HG02938 (cell line): ENCODE data around the gene KRTAP1-1.
"Not testable (repeated sequence)": the region's sequence is repeated elsewhere in the genome, so short reads cannot be mapped to it uniquely, and the experiment has no call there.

Experiments
- ATAC-seq: cut with Tn5 transposase; IDR thresholded peaks from one replicate; pipeline ENCODE4 v1.9.1; 2021; ENCODE audit warnings: mild to moderate bottlenecking, moderate library complexity; ENCODE audit not compliant: unreplicated experiment

KRTAP1-1 gene

GRCh38 chr17:41057547-41057946, 16.3 kb upstream of the KRTAP1-1 start:
- ATAC-seq, result no peak

- ATAC-seq, result not testable (repeated sequence)
Observed at GRCh38 chr17:41055130-41055529, 13.9 kb upstream of the KRTAP1-1 start, which contains the start of gene KRTAP2-2. TSS of gene KRTAP2-2 (minus strand) at chr17:41055230. CDS start at chr17:41055211, 19 bp downstream.

- not testable (repeated sequence) for ATAC-seq
Observed at GRCh38 chr17:41054556-41054955, 13.3 kb upstream of the KRTAP1-1 start.

DNA sequence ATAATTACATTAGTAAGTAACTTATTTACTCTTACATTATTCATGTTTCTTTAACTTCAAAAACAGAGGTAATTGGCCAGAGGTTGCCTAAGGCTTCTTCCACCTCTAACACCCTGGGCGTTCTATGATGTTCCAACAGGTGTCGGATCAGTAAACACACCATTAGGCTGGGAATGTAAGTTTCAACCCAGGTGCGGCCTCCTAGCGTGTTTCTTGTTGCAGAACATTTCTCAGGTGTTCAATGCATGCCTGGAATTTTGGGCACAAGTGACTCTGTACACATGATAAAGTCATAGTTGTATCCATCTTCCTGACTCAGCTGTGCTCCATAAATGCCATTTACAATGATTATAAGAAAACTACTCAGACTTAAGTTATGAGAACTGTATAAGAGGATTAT, 12.8 kb upstream of the KRTAP1-1 start:
- ATAC-seq, result no peak

- no peak for ATAC-seq
Observed at GRCh38 chr17:41052566-41052965, 11.3 kb upstream of the KRTAP1-1 start.

- no peak for ATAC-seq
Observed at GRCh38 chr17:41049110-41049509, 7.9 kb upstream of the KRTAP1-1 start.

- ATAC-seq, result no peak
Observed at GRCh38 chr17:41048441-41048840, 7.2 kb upstream of the KRTAP1-1 start.

- ATAC-seq, result not testable (repeated sequence)
Observed at GRCh38 chr17:41046735-41047465, 5.7 kb upstream of the KRTAP1-1 start, which contains the start of gene KRTAP2-1. TSS of gene KRTAP2-1 (minus strand) at chr17:41047316. CDS start at chr17:41047267, 49 bp downstream.

GRCh38 chr17:41042953-41043352, 1.7 kb upstream of the KRTAP1-1 start:
- no peak for ATAC-seq

GRCh38 chr17:41037853-41038350, 3.3 kb downstream of the KRTAP1-1 start:
- ATAC-seq, result no peak

GRCh38 chr17:41034346-41034935, 6.8 kb downstream of the KRTAP1-1 start, which contains the start of gene KRTAP1-3:
TSS of gene KRTAP1-3 (minus strand) at chr17:41034874. CDS start at chr17:41034821, 53 bp downstream.
- not testable (repeated sequence) for ATAC-seq

GRCh38 chr17:41029633-41030245, 11.5 kb downstream of the KRTAP1-1 start, which contains the start of gene KRTAP1-4:
TSS of gene KRTAP1-4 (minus strand) at chr17:41030195. CDS start at chr17:41030078, 117 bp downstream.
- ATAC-seq, result no peak

DNA sequence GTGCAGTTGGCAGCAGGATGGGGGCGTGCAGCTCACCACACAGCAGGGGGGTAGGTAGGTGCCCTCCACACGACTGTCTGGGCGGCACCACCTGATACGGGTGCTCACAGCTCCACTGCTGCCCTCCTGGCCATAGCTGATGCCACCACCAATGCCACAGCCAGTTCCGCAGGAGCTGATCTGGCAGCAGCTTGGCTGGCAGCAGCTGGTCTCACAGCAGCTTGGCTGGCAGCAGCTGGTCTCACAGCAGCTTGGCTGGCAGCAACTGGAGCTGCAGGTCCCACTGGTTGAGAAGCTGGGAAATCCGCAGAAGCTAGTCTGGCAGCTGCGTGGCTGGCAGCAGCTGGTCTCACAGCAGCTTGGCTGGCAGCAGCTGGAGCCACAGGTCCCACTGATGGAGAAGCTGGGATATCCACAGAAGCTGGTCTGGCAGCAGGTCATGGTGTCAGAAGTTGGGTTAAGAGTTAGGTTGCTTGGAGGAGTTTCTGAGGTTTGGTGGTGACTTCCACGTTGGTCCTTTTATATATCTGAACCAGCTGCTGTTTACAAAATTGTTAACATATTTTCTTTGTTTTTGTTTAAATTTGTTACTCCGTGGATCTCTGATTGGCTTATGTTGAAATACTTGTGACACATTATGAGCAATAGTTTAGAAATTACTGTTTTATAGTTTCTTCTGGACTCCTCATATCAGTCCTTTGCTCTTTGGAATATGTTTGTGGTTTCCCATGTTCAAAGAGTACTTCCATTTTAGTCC, 14.4 kb downstream of the KRTAP1-1 start, which contains the start of gene KRTAP1-5:
Gene KRTAP1-5 (minus strand): TSS at position 494 of the 757 bp plus-strand sequence. CDS start 53 bp downstream, at position 441.
- ATAC-seq, result no peak

DNA sequence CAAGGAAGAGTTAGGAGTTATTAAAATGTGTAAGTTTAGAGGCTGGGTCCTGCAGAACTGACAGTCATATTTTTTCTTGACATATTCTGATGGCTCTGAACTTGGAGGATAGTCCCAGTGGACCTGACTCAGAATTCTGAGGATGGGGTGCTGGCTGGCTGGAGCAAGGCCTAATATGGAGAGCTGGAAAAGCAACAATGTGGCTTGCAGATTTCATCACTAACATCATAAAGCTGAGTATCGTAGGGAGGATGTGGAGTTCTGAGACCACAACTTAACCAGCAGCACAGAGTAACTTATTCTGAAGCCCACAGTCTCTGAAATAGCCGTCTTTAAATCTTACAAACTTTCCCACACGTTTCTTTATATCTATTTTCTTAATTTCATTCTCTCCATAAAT, 16.6 kb downstream of the KRTAP1-1 start:
- ATAC-seq, result no peak

DNA sequence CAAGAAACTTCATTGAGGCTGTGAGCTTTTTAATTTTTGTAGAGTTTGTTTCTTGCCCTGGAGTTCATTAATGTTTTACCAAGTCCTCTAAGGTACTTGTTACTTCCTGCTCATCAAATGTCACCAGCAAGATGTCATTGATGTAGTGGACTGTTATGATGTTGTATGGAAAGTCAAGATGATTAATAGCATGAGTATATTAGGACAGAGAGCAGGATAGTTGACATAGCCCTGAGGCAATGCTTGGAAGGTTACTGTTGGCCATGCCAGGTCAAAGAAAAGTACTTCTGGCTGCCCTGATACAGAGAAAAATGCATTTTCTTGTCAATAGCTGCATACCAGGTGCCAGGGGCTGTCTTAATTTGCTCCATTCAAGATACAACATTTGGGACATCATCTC, 20.9 kb downstream of the KRTAP1-1 start:
- ATAC-seq, result no peak

DNA sequence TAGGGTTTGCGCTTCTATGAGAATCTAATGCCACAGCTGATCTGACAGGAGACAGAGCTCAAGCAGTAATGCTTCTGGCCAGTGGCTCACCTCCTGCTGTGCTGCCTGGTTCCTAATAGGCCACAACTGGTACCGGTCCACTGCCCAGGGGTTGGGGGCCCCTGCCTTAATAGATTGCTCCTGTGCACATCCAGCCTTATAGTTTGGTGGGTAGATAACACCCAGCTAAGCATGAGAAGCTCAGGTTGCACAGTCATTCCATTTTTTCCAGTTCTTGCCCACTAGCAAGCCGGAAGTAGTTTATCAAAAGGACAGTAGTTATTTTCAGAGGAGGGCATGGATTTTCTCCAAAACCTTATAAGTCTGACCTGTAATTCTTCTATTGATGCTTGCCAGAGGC, 21.8 kb downstream of the KRTAP1-1 start:
- no peak for ATAC-seq

DNA sequence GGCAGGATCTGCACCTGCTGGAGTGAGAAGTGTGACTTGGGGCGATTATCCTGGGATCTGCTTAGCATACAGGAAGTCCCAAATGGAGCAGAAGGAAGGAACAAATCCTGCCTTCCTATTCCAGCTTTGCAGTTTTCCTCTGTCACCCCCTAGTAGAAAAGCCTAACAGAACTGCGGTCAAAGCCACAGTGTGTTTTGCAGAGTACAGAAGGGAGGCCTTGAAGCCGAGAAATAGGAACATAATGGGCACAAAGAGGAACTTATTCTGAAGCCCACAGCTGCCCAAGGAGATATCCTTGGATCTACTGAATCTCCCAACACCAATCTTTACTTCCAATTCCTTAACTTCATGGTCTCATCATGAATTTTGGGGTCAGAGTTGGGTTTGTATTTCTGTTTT, 22.7 kb downstream of the KRTAP1-1 start:
- no peak for ATAC-seq

DNA sequence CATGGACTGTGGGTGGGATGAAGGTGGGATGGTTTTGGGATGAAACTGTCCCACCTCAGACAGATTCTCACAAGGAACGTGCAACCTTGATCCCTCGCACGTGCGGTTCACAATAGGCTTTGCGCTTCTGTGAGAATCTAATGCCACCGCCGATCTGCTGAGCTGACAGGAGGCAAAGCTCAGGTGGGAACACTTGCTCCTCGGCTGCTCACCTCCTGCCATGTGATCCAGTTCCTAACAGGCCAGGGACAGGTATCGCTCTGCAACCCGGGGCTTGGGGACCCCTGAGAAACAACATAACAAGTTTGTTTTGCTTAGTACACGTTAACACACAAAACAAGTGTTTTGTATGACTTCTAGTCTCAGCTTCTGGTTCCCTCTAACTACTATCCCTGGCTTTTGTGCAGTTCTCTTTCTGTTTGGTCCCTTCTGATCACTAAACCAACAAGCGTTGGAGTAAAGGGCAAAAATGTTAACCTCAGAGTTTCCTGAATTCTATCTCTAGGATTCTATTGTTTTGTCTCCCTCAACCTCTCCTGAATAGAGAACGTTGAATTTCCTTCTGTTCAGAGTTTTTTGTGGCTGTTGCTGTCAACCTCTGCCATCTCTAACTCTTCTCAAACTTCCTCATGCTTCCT, 24.6 kb downstream of the KRTAP1-1 start:
- ATAC-seq, result no peak

DNA sequence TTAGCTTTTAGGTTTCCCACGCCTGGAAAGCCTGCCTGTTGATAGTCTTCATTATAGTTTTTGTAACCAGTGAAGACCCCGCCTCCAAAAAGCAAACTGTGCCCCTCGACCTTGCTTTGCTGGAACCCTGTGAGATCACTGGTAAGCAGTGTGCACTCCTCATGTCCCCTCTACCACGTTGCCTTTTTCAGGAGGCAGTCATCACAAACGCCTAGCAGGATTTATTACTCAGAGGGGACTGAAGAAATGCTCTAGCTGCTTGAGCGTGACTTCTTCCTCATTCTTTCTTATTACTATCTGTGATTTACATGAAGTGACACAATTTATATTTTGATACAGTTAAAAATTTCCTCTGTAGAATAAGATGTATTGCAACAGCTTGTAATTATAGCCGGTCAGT, 25.8 kb downstream of the KRTAP1-1 start:
- no peak for ATAC-seq

GRCh38 chr17:41013606-41014005, 27.6 kb downstream of the KRTAP1-1 start:
- no peak for ATAC-seq
